Fibroblast of skin of left quadriceps (primary cell): Measurements from ENCODE around the gene INS.

Source experiments
- DNase-seq, 2 experiments: peaks; one replicate each; pipeline ENCODE4 v3.0.0-alpha.2; 2013; ENCODE audit warnings: low read depth in 2 of 2

Gene INS

DNA sequence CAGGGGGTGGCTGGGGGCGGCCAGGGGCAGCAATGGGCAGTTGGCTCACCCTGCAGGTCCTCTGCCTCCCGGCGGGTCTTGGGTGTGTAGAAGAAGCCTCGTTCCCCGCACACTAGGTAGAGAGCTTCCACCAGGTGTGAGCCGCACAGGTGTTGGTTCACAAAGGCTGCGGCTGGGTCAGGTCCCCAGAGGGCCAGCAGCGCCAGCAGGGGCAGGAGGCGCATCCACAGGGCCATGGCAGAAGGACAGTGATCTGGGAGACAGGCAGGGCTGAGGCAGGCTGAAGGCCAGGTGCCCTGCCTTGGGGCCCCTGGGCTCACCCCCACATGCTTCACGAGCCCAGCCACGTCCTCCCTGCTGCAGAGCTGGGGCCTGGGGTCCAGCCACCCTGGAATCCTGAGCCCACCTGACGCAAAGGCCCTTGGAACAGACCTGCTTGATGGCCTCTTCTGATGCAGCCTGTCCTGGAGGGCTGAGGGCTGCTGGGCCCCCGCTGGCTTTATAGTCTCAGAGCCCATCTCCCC, at the start of gene INS:
Gene INS, minus strand, starts transcription at position 474 of the 524 bp plus-strand sequence. Its CDS starts 238 bp downstream, at position 236.
- DNase-seq: no peak

DNA sequence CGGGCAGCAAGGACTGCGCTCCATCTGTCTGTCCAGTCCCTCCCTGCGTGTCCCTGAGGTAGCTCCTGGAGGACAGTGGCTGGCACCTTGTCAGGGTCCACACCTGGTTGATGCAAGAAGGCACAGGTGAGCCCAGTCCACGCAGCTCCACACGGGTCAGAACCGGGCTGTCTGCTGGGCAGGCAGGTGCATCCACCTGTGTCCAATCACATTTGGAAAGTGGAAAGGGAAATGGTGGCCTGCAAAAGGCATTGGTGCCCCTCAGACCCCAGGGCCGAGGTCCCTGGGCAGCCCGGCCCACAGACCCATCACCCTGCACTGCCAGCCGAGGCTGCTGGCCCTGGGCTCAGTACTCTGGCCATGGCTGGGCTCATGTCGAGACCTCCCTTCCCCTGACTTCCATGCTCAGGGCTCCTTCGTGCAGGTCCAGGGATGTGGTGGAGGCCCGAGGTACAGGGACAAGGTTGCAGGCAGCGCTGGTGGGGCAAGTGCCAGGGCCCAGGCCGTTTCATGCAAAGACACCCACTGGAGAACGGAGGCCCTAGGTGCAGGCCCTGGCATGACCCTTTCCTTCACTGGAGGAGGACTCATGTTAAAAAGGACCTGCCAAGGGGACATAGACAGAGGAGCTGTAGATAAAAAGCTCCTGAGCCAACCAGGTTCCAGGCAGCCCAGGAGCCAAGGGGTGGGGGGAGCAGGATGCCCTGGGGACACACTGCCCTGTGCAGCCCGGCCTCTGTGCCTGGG, 49.5 kb upstream of the INS start:
- no peak for DNase-seq

DNA sequence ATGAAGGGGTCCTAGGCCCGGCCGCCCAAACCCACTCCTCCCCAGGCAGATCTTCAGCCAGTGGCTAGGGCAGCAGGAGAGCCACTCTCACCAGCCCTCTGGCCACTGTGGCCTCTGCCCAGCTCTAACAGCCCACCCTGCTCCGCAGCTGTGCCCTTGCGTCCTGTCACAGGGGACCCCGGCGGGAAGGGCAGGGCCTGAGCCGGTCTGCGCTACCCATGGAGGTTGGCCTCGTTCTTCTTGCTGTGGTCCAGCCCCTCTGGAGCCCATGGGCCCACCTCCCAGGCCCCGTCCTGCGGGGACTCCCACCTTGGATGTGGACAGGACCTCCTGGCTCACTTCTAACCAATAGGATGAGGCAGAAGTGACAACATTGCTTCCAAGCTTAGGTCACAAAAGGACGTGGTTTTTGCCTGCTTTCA, 48.9 kb upstream of the INS start:
- no peak for DNase-seq

DNA sequence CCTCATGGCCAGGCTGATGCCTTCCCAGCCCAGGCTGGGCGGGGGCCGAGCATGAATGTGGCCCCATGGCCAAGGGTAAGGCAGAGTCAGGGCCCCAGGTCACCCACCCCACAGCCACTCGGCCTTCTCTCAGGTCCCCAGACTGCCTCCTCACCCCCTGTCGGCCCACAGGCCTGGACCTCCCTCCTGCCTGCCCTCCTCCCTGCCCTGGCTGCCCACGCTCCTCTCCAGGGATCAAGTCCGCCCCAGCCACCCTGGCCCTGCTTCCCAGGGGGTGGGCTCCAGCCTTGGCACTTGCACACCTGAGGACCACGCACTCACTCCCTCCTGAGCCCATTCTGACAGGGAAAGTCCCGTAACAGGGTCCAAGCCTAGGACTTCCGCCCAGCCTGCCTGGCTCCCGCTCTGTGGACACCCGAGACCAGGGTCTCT, 48.4 kb upstream of the INS start:
- no peak for DNase-seq

DNA sequence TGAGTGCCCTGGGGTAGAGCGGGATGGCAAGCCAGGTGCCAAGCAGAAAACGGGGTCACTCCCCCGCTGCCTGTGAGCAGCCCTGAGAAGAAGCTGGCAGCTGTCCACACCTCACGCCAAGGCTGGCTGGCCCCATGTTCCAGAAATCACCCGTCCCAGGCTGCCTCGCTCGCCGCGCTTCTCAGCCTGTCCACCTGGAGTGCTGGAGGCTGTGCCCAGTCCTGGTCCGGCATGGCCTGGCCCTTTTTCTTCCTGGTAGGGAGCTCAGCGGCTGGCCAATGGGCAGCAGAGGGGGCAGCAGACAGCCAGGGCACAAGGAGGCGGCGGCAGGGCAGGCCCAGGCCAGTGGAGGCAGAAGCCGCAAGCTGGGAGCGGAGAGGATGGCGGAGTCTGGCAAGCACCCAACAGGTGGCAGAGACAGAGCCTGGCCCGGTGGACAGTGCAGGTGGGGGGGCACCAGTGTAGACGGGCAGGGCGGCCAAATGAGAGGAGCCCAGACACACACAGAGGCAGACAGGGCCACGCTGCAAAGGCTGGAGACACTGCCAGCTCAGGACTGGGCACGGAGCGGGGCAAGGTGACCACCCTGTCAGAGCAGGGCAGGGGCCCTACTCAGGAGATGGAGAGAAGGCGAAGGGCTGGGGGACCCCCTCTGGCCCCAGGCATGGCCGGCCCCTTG, 47.8 kb upstream of the INS start:
- DNase-seq: no peak

DNA sequence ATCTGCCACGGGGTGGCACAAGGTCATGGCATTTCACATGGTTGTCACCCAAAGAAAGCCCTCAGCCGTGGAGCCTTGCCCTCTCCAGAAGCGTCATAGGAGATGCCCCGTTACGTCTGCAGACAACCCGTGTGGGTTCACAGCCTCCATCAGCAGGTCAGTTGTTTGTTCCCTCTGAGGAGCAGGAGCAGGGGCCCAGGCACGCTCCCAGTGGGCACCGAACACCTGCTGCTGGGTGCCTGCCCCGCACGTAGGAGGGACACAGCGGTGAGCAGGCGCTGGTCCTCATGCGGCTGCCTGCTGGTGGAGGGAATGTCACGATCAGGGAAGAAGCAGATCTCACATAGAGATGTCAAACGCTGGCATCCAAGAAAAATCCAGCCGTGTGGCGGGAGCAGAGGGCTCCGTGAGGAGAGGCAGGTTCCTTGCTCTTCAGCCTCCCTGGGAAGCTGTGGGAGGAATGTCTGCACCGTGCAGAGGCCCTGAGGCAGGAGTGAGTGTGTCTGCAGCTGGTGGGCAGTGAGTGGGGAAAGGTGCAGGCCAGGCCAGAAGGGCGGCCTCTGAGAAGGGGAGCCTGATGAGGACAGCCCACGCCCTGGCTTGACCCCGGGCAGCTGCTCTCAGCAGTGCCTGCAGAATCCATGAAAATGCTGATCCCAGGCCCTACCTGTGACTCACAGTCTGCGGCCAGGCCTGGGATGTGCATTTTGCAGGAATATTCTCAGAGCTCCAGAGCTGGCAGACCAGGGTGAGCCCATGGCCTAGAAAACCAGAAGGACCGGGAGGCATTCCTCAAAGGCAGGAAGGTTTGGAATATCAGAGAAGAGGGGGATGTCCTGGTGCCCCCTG, 47.0 kb upstream of the INS start:
- no peak for DNase-seq

DNA sequence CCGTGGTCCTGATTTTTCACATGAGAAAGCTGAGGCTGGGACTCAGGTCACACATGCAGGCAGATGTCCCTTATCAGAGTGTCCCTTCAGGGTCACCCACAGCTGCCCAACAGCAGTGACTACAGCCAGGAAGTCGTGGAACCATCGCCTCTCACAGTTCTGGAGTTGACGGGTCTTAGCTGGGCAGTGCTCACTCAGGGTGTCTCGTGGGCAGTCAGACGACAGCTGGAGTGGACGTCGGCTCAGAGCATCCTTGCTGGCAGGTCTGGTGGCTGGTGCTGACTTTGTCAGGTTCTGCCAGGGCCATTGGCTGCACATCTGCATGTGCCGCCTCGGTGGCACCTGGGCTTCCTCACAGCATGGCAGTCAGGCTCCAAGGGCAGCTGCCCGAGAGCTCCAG, 46.2 kb upstream of the INS start:
- no peak for DNase-seq

DNA sequence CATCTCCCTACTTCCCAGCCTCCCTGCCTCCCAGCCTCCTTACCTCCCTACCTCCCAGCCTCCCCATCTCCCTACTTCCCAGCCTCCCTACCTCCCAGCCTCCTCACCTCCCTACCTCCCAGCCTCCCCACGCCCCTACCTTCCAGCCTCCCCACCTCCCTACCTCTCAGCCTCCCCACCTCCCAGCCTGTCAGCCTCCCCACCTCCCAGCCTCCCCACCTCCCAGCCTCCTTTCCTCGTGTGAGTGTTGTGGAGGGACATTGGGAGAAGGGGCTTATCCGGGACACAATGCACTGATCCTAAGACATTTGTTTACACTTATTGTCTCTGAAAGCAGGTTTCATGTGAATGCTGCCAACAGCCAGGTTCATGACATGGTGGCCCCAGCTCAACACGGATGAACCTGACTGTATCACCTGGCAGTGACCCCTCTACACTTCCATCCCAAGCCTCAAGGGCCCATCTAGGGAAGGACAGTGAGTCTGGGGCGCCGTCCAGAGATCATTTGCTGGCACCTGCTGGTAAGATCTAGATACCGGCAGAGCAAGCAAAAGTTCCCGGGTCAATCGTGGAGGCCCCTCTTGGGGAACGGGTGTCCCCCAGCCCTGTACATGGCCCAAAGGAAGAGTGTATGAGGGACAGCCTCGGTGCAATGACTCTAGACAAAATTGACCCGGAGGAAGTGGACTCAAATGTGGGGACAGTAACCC, 45.1 kb upstream of the INS start:
- no peak for DNase-seq

DNA sequence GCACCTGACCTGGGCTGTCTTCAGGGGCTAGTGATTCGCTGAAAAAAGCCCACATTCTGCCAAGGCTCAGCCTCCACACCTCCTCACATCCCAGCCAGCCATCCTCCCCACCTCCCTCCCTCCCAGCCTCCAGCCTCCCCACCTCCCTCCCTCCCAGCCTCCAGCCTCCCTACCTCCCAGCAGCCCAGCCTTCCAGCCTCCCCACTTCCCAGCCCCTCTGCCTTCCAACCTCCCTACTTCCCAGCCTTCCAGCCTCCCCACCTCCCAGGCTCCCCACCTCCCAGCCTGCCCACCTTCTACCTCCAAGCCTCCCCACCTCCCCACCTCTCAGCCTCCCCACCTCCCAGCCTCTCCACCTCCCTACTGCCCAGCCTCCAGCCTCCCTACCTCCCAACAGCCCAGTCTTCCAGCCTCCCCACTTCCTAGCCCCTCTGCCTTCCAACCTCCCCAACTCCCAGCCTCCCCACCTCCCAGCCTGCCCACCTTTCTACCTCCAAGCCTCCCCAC, 44.3 kb upstream of the INS start:
- DNase-seq: no peak

DNA sequence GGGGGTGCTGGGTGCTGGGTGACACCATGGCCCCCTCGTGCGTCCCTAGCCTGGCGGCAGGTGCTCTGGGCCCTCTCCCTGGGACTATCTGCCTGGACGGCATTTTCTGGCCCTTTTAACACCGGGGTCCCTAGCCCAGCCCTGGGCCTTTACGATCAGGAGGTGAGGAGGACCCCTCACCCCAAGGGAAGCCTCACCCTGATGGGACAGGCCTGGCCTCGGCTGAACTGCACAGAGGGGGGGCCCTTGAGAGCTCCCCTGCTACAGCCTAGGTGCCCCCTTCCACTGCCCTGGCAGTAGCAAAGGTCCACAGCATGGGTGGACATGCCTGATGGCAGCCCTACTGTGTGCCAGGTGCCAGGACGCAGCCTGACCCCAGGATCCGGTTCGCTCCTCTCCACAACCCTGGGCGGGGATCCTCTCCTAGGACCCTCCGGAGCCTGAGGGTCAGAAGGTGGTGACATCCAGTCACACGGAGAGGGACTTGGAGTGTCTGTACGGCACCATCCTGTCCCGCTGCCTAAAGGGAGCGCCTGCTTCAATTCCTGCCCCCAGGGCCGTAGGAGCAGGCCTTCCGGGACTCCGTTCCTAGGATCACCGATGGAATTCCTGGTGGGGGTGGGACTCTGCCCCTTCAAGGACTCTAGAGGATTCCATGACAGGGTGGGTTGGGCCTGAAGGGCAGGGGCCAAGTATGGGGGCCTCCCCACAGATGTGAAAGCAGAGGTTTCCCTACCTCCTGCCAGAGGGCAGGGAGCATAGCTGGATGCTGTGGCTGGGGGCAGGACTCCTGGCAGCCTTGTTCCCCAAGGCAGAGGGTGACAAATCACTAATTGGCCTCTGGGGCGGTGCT, 43.6 kb upstream of the INS start:
- DNase-seq: no peak

DNA sequence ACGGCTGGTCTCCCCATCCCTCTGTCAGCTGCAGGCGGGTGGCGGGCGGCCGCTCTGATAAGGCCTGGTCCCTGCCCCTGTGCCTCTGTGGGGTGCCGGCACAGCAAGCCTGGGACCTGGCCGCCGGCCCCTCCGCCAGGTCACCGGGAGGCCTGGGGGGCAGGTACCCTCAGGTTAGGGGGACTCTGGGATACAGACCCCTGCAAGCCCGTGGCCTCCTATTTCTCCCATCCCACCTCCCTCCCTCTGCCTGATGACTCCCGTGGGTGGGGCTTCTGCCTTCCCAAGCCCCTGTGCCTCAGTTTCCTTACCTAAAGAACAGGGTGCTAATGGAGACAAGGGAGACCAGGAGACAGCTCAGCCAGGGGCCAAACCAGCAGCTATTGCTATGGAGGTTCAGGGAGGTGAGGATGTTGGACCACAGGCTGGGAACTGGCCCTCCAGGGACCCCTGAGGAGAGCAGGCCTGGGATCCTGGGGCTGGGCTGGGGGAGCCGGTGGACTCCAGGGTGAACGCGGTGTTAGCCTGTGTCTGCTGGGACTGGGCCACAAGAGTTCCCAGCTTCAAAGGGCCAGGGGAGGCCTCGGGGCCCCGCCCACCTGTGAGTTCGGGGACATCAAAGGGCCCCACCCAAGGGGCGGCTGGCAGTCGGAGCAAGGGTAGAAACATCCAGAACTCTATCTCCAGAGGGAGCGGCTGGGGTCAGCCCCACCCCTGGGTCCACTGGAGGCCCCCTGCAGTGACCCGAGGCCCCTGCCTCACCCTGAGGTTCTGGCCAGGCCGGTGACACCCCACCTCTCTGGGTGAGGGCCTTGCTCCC, 42.6 kb upstream of the INS start:
- DNase-seq: no peak

DNA sequence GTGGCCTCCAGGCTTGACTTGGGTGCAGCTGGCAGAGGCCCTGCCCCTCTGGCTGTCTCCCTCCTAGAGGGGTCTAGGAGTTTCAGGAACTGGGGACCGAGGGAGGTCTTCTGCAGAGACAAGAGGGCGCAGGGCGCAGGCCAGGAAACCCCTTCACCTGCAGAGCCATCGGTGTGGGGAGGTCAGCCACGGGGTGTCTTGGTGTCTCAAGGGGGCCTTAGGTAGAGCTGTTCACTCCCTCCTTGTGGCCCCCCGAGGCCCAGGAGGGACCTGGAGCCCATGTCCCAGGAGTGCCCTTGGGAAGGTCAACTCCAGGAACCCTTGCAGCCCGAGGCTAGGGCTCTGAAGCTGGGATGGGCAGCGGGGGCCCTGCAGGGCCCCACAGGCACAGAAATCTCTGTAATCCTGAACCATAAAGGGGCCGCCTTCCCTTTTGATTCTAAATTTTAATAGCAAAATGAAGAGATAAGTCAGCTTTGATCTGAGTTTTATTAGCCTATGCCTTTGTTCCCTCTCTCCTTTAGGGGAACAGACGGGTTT, 42.0 kb upstream of the INS start:
- DNase-seq: no peak

DNA sequence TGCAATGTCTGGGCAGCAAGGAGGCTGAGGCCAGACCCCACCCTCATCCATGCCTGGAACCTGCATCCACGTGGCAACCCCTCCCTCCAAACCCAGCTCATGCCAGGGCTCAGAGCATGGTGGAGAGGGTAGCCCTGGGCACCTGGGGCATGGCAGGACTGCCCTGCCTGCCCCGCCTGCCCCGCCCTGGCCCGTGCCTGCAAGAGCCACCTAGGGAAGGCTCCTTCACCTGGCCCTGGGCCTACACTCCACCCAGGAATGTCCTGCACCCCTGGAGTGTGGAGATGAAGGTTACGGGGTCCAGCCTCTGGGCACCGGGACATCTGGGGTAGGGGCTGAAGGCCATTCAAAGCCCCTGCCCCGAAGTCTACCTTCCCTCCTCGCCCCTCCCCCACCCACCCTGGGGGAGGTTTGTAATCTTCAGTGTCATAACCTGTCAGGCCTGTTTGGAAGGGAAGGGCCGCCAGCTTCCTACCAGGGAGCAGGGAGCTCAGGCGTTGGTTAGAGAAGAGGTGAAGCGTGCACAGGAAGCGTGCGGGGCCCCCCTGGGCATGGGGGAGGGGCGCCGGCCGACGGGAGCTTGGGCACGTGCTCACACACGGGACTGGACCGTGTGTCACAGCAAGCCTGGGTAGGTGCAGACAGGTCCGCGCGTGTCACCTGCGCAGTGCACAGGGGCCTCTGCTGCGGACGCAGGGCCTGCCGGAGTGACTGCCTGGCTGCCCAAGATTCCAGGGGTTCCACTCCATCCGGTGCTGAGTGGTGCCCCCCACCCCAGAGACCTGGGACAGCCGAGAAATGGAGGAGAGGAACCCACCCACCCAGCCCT, 41.3 kb upstream of the INS start:
- DNase-seq: no peak

DNA sequence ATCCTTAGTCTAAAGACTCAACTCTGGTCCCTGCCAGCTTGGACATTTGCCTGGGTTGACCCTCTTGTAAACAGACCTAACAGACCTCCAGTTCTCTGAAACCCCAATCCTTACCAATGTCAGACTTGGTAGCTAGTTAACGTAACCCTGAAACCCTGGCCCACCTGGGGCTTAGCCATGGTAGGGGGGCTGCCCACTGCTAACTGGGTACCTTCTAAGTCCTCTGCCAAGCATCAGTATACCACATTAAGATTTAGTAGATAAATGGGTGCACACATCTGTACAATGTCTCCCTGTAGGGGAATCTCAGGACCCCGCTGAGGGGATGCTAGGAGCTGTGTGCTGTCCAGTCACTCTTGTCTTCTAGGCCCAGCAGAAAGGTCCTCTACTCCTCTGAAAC, 40.5 kb upstream of the INS start:
- no peak for DNase-seq

DNA sequence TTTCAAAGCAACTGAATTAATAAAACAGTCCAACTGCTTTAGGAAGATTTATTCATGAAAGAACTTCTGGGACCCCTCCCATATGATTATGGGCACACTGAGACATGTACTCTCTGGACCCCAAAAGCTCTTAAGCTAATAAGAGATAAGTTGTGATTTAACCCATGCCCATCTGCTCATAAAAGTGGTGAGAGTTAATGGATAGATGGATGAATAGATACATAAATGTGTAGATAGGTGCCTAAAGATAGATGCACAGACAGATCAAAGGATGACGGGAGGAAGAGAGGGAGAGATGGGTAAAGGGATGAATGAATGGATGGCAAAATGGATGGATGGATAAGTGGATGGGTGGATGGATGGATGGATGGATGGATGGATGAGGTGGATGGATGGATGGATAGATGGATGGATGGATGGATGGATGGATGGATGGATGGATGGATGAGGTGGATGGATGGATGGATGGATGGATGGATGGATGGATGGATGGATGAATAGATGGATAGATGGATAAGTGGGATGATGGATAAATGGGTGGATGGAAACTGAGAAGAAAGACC, 40.0 kb upstream of the INS start:
- no peak for DNase-seq

DNA sequence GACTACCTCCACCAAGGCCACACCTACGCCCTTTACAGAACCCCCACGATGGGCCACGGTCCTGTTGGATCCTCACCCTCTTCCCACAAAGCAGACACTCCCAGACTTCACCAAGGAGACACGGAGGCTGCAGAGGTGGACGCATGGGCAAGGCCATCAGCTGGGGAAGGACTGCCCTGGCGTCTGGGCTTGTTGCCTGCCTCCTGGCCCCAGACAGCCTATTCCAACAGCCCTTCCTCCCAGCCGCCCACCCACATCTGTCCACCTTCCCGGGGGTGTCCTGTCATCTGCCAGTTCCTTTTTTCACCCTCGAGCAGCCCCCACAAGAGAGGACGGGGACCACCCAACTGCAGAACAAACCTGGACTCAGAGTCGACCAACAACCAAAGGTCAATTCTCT, 39.5 kb upstream of the INS start:
- DNase-seq: no peak

DNA sequence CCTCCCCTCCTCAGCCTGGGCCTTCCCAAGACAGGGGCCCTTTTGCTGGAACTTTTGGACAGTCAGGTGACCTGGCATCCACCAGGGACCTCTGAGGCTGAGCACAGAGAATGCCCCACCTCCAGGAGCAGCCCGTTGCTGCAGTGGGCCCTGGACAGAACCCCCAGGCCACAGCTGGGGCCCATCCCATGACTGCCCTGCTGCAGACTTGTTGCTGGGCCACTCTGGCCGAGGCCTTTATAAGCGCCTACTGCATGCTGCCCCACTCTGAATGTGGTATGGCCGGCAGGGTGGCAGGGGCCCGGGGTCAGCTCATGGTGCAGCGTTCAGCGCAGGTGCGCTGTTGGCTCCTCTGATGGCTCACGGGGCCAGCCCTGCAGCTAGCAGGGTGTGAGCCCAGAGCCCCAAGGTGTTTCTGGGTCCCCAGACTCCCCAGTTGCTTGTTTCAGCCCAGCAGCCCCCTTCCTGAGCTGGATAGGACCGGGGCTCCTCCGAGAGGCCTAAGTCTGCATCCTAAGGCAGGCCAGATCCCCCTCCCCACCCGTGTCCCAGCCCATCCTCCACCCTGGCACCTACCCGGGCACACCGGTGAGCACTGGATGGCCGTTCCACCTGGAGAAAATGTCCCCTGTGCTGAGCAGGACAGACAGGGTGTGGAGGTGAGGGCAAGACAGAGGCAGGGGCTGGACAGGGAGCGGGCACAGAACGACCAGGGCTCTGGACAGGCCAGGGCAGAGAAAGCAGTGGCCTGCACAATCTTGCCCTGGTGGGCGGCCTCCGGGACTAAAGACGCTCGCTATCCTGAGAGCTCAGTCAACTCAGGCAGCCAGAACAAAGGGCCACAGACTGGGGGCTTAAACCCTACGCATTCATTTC, 38.7 kb upstream of the INS start:
- no peak for DNase-seq
